A549 (cell line): Measurements from ENCODE around the gene SPACA7.

ENCODE experiments used
- ELK1 ChIP-seq: fragments of 150-350 bp; IDR thresholded peaks from 2 replicates; pipeline ENCODE4 v1.6.1; 2014; ENCODE audit warnings: low read depth, mild to moderate bottlenecking, low read length
- FOSL2 ChIP-seq, 2 experiments: fragments of 450-650 bp in 1 of 2; fragments of >200 bp in 1 of 2; sonication (Bioruptor Twin) in 1 of 2; formaldehyde crosslinking; IDR thresholded peaks; 2 replicates each; pipeline versions ENCODE4 v1.5.0 to v1.6.1; 2016 to 2020; ENCODE audit warnings: mild to moderate bottlenecking in 1 of 2, moderate library complexity in 1 of 2
- HMGXB4 ChIP-seq: fragments of 250-450 bp; sonication (Bioruptor Pico); IDR thresholded peaks from 2 replicates; pipeline ENCODE4 v1.5.0; 2021; ENCODE audit warnings: mild to moderate bottlenecking, moderate library complexity, borderline replicate concordance
- KDM1A ChIP-seq: fragments of 200-600 bp; sonication (generic); IDR thresholded peaks from 2 replicates; pipeline ENCODE4 v1.6.1; 2016; ENCODE audit warnings: low read depth, mild to moderate bottlenecking
- MAX ChIP-seq: IDR thresholded peaks from 2 replicates; pipeline ENCODE4 v1.6.1; 2012
- NR3C1 ChIP-seq: fragments of >200 bp; sonication (Bioruptor Twin); formaldehyde crosslinking; IDR thresholded peaks from 3 replicates; pipeline ENCODE4 v1.6.1; 2017
- POLR2A ChIP-seq: IDR thresholded peaks from 2 replicates; pipeline ENCODE4 v1.6.1; 2012; ENCODE audit warnings: mild to moderate bottlenecking, low read length
- POLR2AphosphoS2 ChIP-seq: conservative IDR thresholded peaks from 2 replicates; pipeline ENCODE4 v1.6.1; 2012; ENCODE audit warnings: low read length, improper control_type of control experiment, inconsistent platforms
- RAD21 ChIP-seq, 2 experiments: fragments of >200 bp in 1 of 2; sonication (Bioruptor Twin) in 1 of 2; formaldehyde crosslinking in 1 of 2; IDR thresholded peaks in 1 of 2; conservative IDR thresholded peaks in 1 of 2; 2 replicates in 1 of 2; 3 replicates in 1 of 2; pipeline ENCODE4 v1.6.1; 2012 to 2018; ENCODE audit warnings: inconsistent platforms in 1 of 2
- SMC3 ChIP-seq: fragments of >200 bp; sonication (Bioruptor Twin); formaldehyde crosslinking; IDR thresholded peaks from 3 replicates; pipeline ENCODE4 v1.6.1; 2018; ENCODE audit warnings: inconsistent platforms
- TF ChIP-seq, protein P1 (sequence below): fragments of >200 bp; sonication (Bioruptor Twin); formaldehyde crosslinking; IDR thresholded peaks from 3 replicates; pipeline ENCODE4 v1.5.1; 2016
- TF ChIP-seq, protein P2 (sequence below): fragments of 200-600 bp; sonication (generic); IDR thresholded peaks from 2 replicates; pipeline ENCODE4 v1.6.1; 2016; ENCODE audit warnings: antibody characterized with exemption, mild to moderate bottlenecking, moderate library complexity

- no peak for TF ChIP-seq KDM1A
- TF ChIP-seq, protein P1, sequence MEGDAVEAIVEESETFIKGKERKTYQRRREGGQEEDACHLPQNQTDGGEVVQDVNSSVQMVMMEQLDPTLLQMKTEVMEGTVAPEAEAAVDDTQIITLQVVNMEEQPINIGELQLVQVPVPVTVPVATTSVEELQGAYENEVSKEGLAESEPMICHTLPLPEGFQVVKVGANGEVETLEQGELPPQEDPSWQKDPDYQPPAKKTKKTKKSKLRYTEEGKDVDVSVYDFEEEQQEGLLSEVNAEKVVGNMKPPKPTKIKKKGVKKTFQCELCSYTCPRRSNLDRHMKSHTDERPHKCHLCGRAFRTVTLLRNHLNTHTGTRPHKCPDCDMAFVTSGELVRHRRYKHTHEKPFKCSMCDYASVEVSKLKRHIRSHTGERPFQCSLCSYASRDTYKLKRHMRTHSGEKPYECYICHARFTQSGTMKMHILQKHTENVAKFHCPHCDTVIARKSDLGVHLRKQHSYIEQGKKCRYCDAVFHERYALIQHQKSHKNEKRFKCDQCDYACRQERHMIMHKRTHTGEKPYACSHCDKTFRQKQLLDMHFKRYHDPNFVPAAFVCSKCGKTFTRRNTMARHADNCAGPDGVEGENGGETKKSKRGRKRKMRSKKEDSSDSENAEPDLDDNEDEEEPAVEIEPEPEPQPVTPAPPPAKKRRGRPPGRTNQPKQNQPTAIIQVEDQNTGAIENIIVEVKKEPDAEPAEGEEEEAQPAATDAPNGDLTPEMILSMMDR: no peak
- no peak for TF ChIP-seq SMC3
- TF ChIP-seq POLR2AphosphoS2: no peak
- TF ChIP-seq POLR2A: no peak
- TF ChIP-seq ELK1: no peak
- no peak for TF ChIP-seq RAD21 (conservative IDR thresholded peaks at IDR 0.05 in 1 of 2, IDR thresholded peaks at IDR 0.05 in 1 of 2)
- TF ChIP-seq HMGXB4 (CRISPR knock-in tag): no peak
- no peak for TF ChIP-seq MAX
- no peak for TF ChIP-seq NR3C1
- TF ChIP-seq, protein P2, sequence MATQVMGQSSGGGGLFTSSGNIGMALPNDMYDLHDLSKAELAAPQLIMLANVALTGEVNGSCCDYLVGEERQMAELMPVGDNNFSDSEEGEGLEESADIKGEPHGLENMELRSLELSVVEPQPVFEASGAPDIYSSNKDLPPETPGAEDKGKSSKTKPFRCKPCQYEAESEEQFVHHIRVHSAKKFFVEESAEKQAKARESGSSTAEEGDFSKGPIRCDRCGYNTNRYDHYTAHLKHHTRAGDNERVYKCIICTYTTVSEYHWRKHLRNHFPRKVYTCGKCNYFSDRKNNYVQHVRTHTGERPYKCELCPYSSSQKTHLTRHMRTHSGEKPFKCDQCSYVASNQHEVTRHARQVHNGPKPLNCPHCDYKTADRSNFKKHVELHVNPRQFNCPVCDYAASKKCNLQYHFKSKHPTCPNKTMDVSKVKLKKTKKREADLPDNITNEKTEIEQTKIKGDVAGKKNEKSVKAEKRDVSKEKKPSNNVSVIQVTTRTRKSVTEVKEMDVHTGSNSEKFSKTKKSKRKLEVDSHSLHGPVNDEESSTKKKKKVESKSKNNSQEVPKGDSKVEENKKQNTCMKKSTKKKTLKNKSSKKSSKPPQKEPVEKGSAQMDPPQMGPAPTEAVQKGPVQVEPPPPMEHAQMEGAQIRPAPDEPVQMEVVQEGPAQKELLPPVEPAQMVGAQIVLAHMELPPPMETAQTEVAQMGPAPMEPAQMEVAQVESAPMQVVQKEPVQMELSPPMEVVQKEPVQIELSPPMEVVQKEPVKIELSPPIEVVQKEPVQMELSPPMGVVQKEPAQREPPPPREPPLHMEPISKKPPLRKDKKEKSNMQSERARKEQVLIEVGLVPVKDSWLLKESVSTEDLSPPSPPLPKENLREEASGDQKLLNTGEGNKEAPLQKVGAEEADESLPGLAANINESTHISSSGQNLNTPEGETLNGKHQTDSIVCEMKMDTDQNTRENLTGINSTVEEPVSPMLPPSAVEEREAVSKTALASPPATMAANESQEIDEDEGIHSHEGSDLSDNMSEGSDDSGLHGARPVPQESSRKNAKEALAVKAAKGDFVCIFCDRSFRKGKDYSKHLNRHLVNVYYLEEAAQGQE: no peak
- TF ChIP-seq FOSL2 (IDR thresholded peaks at IDR 0.05): no peak
- no peak for TF ChIP-seq FOSL2 (CRISPR knock-in tag; IDR thresholded peaks at IDR 0.05)
Observed at GRCh38 chr13:112368883-112369282, 7.3 kb upstream of the SPACA7 start.
